ENCODE measurements around the gene TM9SF2. TPM values are rescaled to one million over a fixed set of nuclear protein-coding genes. Genes with fewer than 3 reads are reported as not detected.

Gene TM9SF2
- total RNA-seq, 1 donor from 2014 or later, result 128 TPM

DNA sequence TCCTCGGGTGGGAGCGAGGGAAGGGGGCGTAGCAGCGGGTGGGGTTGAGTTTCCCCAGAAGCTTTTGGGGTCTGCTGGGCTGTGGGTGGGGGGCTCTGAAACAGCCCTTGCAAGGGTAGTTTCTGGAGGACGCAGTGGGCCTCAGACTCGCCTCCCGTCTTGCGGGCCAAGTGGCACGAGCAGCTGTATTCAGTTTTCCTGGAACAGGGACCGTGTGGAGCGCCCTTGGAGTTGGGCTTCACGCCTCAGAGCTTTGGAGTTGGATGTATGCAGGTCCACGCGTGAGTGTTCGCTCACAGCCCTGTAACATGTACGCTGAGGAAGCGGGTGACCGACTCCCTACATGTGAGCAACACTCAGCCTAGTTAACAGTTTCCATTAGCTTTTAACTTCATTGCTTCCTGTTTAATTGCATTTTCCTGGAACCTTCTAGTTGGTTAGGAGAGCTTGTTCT is 603 bp downstream of the TM9SF2 start:
- peaks cover 14% of the 10 kb centered on the region for H3K27me3 Mint-ChIP-seq (ENCODE audit: unreplicated experiment)
- no peaks in the 10 kb centered on the region for H3K9me3 Mint-ChIP-seq (ENCODE audit: unreplicated experiment)
- H3K4me3 Mint-ChIP-seq (ENCODE audit: unreplicated experiment), result peak overlapping the region; percentile 97
- DNase-seq (ENCODE audit: low spot score), result peak; percentile 18
- TF ChIP-seq, protein P1, sequence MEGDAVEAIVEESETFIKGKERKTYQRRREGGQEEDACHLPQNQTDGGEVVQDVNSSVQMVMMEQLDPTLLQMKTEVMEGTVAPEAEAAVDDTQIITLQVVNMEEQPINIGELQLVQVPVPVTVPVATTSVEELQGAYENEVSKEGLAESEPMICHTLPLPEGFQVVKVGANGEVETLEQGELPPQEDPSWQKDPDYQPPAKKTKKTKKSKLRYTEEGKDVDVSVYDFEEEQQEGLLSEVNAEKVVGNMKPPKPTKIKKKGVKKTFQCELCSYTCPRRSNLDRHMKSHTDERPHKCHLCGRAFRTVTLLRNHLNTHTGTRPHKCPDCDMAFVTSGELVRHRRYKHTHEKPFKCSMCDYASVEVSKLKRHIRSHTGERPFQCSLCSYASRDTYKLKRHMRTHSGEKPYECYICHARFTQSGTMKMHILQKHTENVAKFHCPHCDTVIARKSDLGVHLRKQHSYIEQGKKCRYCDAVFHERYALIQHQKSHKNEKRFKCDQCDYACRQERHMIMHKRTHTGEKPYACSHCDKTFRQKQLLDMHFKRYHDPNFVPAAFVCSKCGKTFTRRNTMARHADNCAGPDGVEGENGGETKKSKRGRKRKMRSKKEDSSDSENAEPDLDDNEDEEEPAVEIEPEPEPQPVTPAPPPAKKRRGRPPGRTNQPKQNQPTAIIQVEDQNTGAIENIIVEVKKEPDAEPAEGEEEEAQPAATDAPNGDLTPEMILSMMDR (IDR thresholded peaks at IDR 0.05; ENCODE audit: unreplicated experiment), result no peak
- H3K4me1 Mint-ChIP-seq (ENCODE audit: unreplicated experiment), result peaks cover 44% of the 10 kb centered on the region
- peak overlapping the region; percentile 89 for H3K27ac Mint-ChIP-seq (ENCODE audit: unreplicated experiment)
- peaks cover 3% of the 10 kb centered on the region for H3K36me3 Mint-ChIP-seq (ENCODE audit: low read depth, unreplicated experiment)

GRCh38 chr13:99505814-99506269 is 4.6 kb downstream of the TM9SF2 start:
- peak overlapping the region; percentile 57 for H3K27ac Mint-ChIP-seq (ENCODE audit: unreplicated experiment)
- TF ChIP-seq, protein P1 (IDR thresholded peaks at IDR 0.05; ENCODE audit: unreplicated experiment), result peak; percentile 53
- peaks cover 27% of the 10 kb centered on the region for H3K4me1 Mint-ChIP-seq (ENCODE audit: unreplicated experiment)
- peaks cover 27% of the 10 kb centered on the region for H3K36me3 Mint-ChIP-seq (ENCODE audit: low read depth, unreplicated experiment)
- no peak for DNase-seq (ENCODE audit: low spot score)
- H3K4me3 Mint-ChIP-seq (ENCODE audit: unreplicated experiment), result no peak overlapping the region
- H3K9me3 Mint-ChIP-seq (ENCODE audit: unreplicated experiment), result peaks cover 5% of the 10 kb centered on the region
- H3K27me3 Mint-ChIP-seq (ENCODE audit: unreplicated experiment), result peaks cover 12% of the 10 kb centered on the region

- DNase-seq (ENCODE audit: low spot score), result no peak
- peaks cover 10% of the 10 kb centered on the region for H3K27me3 Mint-ChIP-seq (ENCODE audit: unreplicated experiment)
- TF ChIP-seq, protein P1 (IDR thresholded peaks at IDR 0.05; ENCODE audit: unreplicated experiment), result no peak
- no peak overlapping the region for H3K4me3 Mint-ChIP-seq (ENCODE audit: unreplicated experiment)
- H3K27ac Mint-ChIP-seq (ENCODE audit: unreplicated experiment), result no peak overlapping the region
- peaks cover 5% of the 10 kb centered on the region for H3K9me3 Mint-ChIP-seq (ENCODE audit: unreplicated experiment)
- H3K36me3 Mint-ChIP-seq (ENCODE audit: low read depth, unreplicated experiment), result peaks cover 27% of the 10 kb centered on the region
- peaks cover 27% of the 10 kb centered on the region for H3K4me1 Mint-ChIP-seq (ENCODE audit: unreplicated experiment)
Observed at GRCh38 chr13:99506634-99507033, 5.4 kb downstream of the TM9SF2 start.

GRCh38 chr13:99507054-99507453 is 5.8 kb downstream of the TM9SF2 start:
- Mint-ChIP-seq H3K4me3 (ENCODE audit: unreplicated experiment) (peak overlapping the region; percentile 5), H3K27me3 (ENCODE audit: unreplicated experiment) (peaks cover 7% of the 10 kb centered on the region), H3K27ac (ENCODE audit: unreplicated experiment) (no peak overlapping the region), H3K4me1 (ENCODE audit: unreplicated experiment) (peaks cover 30% of the 10 kb centered on the region), H3K9me3 (ENCODE audit: unreplicated experiment) (peaks cover 5% of the 10 kb centered on the region), H3K36me3 (ENCODE audit: low read depth, unreplicated experiment) (peaks cover 27% of the 10 kb centered on the region)
- no peak for DNase-seq (ENCODE audit: low spot score)
- TF ChIP-seq, protein P1 (IDR thresholded peaks at IDR 0.05; ENCODE audit: unreplicated experiment), result no peak

- H3K27me3 Mint-ChIP-seq (ENCODE audit: unreplicated experiment), result peaks cover 3% of the 10 kb centered on the region
- H3K36me3 Mint-ChIP-seq (ENCODE audit: low read depth, unreplicated experiment), result peaks cover 27% of the 10 kb centered on the region
- no peak overlapping the region for H3K4me3 Mint-ChIP-seq (ENCODE audit: unreplicated experiment)
- TF ChIP-seq, protein P1 (IDR thresholded peaks at IDR 0.05; ENCODE audit: unreplicated experiment), result no peak
- peaks cover 5% of the 10 kb centered on the region for H3K9me3 Mint-ChIP-seq (ENCODE audit: unreplicated experiment)
- DNase-seq (ENCODE audit: low spot score), result no peak
- H3K4me1 Mint-ChIP-seq (ENCODE audit: unreplicated experiment), result peaks cover 31% of the 10 kb centered on the region
- H3K27ac Mint-ChIP-seq (ENCODE audit: unreplicated experiment), result no peak overlapping the region
Observed at GRCh38 chr13:99507551-99507950, 6.3 kb downstream of the TM9SF2 start.

All from endothelial cell (in vitro differentiated cells).